Posterior cingulate gyrus (tissue), 11 donors: ENCODE results near the gene RPL22.

Experiments used
- DNase-seq, 10 donors: peaks; one replicate each; pipeline versions ENCODE4 v3.0.0 to v3.0.0-alpha.2; 2020 to 2021; ENCODE audit warnings: mixed read lengths in 3 of 10
- intact Hi-C: fragments of 100-400 bp; cut with DNase I; formaldehyde crosslinking; loops from one replicate; pipeline ENCODE4 v1.15.1; 2023

The RPL22 gene

DNA sequence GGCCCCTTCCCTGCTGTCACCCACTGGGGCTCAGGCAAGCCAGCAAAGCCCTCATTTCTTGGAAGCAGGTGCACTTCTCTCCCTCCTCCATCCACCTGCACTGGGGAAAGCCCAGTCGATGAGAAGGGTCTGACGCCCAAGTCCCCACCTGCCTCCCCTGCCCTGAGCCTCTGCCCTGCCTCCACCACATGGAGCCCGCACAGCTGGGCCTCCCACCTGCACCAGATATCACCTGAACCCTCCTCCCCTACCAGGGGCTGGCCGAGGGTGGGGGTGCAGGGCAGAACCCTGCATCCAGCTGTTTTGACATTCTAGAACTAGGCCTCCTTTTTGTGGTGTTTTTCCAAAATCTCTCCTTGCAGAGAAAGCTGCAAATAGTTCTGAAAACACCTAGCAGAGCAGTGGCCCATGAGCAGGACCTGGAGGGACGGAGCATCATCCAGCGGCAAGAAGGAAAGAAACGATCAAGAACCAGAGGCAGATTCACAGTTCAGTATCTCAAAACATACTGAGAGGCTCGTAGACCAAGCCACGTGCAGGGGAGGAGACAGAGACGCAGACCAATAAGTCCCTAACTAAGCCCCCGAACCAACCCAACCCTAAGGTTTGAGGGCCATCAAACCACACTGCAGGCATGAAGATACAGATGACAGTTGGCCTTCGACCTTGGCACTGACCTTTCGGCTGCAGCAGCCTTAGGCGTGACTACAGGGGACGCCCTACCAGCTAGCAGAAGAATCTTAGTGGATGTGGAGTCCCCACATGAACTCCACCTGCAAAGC is 36.0 kb downstream of the RPL22 start:
- peak in 3 of 10 donors; percentile 48 to 83 (median 70) for DNase-seq
- intact Hi-C loops, result no loop called here

- peak in 3 of 10 donors; percentile 78 to 86 (median 83) for DNase-seq
- intact Hi-C loops, result no loop called here
Observed at GRCh38 chr1:6162773-6163172, 36.6 kb downstream of the RPL22 start.

DNA sequence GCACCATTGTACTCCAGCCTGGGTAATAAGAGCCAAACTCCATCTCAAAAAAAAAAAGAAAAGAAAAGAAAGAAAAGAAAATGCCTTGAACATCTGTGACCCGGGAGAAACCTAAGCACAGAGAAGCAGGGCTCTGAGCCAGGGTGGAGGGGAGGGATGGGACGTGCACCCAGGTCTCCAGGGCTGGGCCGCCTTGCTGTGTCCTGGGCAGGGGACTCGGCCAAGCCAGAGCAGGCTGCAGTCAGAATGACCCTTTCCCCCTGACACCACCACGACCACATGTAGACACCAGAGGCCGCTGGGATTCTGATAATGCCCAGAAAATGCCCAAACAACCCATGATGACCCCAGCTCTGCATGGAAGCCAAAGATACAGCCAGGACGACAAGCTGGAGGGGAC is 37.1 kb downstream of the RPL22 start:
- peak in 3 of 10 donors; percentile 16 to 66 (median 66) for DNase-seq
- intact Hi-C loops, result no loop called here

DNA sequence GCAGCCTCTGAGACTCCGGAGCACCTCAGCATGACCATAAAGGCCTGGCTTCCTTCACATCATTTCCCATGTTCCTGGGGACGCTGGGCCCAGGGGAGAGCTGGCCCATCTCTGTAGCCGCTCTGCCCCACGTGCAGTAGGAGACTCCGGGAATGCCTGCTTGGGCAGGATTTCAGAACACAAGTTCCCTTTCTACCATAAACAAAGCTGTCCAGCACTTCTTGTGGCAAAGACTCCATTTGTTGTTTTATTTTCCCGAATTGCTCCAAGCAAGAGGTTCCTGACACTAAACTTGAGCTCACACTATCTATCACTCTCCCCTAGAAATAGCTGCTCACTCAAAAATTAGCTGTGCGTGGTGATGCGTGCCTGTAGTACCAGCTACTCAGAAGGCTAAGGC is 41.2 kb downstream of the RPL22 start:
- DNase-seq, result no peak

DNA sequence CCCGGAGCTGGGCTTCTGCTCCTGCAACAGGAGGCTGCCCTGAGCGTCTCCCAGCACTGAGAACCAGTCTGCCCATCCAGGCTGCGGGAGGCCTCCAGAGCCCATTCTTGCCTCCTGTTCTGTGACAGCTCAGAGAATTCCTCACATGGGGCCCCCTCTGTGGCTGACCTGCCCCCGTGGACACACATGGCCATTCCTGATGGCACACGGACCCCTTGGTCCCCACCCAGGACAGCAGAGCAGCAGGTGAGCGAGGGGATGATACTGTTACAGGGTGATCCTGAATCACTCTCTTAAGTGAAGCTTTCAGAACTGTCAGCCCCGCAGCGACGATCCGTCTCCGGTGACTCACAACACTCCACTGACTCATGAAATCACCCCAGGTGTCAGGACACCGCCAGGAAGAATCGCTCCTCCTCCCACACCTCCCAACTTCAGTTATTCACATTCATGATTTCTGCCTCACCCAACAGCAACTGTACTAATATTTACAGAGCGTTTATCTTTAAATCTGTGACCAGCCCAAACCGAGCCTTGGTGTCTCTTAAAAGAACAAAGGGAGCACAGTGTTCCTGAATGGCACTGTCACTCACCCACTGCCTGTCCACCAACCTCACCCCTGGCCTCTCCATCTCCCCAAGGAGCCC is 41.7 kb downstream of the RPL22 start:
- DNase-seq, result peak in 8 of 10 donors; percentile 53 to 94 (median 74)
- intact Hi-C loops, result no loop called here

More for the DNA sequence above, 41.2 kb downstream of the RPL22 start:
- intact Hi-C loops, result no loop called here

- intact Hi-C loops, result no loop called here
- no peak for DNase-seq
Observed at GRCh38 chr1:6157132-6157527, 42.3 kb downstream of the RPL22 start.

DNA sequence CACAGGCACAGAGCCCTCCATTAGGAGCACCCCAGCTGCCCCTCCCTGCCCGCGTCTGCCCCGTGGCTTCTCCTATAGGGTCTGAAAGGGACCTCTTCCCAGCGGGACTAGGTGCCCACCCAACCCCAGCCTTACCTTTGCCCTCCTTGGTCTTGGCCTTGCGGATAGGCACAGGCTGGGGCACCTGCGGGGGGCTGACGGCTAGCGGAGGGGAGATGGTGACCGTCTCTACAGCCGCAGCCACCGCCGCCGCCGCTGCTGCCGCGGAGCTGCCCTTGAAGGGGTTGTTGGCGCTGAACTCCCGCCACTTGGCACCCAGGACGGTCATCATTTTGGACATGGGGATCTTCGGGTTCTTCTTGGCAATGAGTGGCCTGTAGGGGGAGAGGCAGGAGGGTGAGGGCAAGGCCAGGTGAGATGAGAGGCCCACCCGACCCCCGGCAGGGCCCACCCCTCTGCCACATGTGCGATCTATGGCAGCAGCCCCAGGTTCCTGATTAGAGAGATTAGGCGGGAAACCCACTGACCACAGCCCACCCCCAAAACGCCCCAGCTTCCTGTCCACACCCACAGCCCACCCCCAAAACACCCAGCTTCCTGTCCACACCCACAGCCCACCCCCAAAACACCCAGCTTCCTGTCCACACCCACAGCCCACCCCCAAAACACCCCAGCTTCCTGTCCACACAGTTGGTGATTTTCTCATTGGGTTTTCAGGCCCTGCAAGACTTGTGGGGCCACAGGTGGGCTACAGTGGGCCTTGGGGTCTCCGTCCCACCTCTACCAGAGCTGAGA is 44.7 kb downstream of the RPL22 start:
- no peak for DNase-seq
- intact Hi-C loops, result no loop called here

DNA sequence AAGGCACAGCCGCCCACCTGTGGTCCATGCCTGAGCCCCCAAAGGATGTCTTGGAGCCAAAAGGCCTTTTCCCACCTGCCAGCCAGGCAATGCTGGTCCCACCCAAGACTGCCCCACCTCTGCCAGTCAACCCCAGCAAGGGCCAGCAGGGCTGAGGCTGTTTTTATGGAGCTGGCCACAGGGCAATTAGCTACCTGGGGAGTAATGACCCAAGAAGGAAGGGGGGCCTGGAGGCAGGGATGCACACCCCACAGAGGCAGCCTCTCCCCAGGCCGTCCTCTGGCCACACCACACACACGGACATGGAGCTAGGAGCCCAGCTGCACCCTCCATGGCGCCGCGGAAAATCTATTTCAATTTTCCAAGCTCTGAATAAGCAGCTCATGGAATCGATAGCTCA is 46.5 kb downstream of the RPL22 start:
- no peak for DNase-seq
- intact Hi-C loops, result no loop called here

GRCh38 chr1:6152181-6152580 is 47.2 kb downstream of the RPL22 start:
- no peak for DNase-seq
- intact Hi-C loops, result no loop called here

- intact Hi-C loops, result no loop called here
- DNase-seq, result no peak
Observed at GRCh38 chr1:6151291-6151822, 48.0 kb downstream of the RPL22 start.

GRCh38 chr1:6150006-6150938 is 49.1 kb downstream of the RPL22 start:
- no peak for DNase-seq
- intact Hi-C loops, result no loop called here

- DNase-seq, result no peak
- intact Hi-C loops, result no loop called here
Observed at GRCh38 chr1:6149597-6149996, 49.8 kb downstream of the RPL22 start.

DNA sequence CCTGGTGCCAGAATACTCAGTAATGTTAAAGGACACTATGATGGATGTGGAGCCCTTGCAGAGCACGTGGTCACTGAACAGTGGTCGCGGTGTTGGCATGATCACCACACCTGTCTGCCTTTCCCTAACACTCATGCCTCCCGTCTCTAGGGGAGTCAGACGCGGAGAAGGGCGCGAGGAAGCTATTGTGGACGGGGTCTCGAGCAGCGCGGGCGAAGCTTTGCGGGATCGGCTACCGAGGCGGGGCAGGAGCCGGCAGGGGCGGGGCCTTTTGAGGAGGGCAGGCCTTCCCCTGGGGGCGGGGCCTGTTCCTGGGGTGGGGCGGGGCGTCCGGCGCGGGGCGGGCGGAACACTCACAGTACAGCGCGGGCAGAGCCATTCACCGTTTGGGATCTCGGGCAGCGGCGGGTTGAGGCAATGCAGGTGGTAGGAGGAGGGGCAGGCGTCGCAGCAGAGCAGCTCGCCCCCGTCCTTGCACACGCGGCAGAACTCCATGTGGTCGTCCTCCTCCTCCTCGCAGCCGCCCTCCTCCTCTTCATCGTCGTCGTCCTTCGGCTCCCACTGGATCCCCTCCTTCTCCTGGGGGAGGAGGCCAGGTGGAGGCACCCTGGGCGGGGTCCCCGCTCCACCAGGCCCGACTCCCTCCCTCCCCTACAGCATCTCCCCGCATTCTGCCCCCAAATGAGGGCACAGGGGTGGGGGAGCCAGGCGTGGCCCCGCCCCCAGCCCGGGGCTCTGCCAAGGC is 50.7 kb downstream of the RPL22 start:
- intact Hi-C loops, result no loop called here
- DNase-seq, result peak in 9 of 10 donors; percentile 27 to 95 (median 70)

DNA sequence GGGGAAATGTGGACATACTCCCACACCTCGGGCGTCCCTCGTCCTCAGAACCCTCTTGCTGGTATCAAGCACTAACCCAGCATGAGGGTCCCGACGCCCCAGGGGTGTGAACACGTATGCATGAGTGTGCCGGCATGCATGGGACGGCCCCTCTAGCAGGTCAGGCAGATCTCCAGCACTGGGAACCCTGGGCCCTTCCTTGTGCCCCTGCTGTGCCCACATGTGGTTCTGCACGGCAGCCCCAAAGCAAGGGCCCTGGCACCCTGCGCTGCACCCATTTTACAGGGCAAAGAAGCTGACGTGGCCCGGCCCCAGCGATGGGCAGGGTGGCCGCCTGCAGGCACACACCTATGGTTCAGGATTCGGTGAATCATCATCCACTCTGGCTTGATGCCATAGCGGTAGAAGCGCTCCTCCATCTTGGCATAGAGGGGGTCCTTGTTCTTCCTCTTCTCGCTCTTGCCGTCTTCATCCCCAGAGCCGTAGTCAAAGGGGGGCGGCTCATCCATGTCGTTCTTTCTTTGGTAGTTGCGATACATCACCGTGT is 53.5 kb downstream of the RPL22 start:
- intact Hi-C loops, result no loop called here

GRCh38 chr1:6145396-6145750 is 54.0 kb downstream of the RPL22 start:
- intact Hi-C loops, result no loop called here
- DNase-seq, result peak in 1 of 10 donors; percentile 85

More for the DNA sequence above, 53.5 kb downstream of the RPL22 start:
- no peak for DNase-seq

- intact Hi-C loops, result no loop called here
- DNase-seq, result peak in 1 of 10 donors; percentile 87
Observed at GRCh38 chr1:6144647-6145395, 54.6 kb downstream of the RPL22 start.

DNA sequence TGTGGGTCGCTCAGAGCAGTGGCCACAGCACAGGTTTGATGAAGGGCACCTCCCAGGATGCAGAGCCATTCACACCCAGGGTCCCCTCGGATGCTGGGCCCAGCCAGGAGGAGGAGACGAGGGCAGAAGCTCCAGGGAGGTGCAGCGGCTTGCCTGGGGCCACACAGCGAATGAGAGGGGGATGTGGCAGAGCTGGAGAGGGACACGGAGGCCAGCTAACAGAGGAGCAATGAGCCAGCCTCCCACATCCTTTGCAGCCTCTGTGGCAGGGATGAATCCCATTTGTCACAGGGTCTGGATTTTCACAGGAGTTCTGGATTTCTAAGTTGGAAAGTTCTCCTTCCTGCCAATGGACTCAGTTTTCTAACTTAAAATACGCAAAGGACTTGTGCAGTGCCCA is 55.2 kb downstream of the RPL22 start:
- intact Hi-C loops, result no loop called here
- peak in 2 of 10 donors; percentile 43 to 85 for DNase-seq

- no peak for DNase-seq
- intact Hi-C loops, result no loop called here
Observed at GRCh38 chr1:6143395-6143794, 56.0 kb downstream of the RPL22 start.
